Measurements from ENCODE around the gene NCAPH2.

- no peak for TF ChIP-seq CTCF (IDR thresholded peaks at IDR 0.05; ENCODE audit: low read depth, low read length, poor library complexity, severe bottlenecking)
- TF ChIP-seq EZH2phosphoT487 (IDR thresholded peaks at IDR 0.05; ENCODE audit: borderline replicate concordance, low read length) = no peak
These were observed 9.7 kb downstream of the NCAPH2 start for GRCh38 chr22:50517495-50518260.
